Panc1 (cell line): Measurements from ENCODE around the gene CREBRF. TPM values are rescaled to one million over a fixed set of nuclear protein-coding genes. Genes with fewer than 3 reads are reported as not detected.

Experiments used
- ATAC-seq: fragments of 200-7000 bp; cut with Tn5 transposase; 2 replicates; pipeline ENCODE4 v1.9.1; 2020; ENCODE audit warnings: mild to moderate bottlenecking, moderate library complexity
- BruUV-seq: library from RNA; stranded (reverse); fragments of 400-500 nt; replicated peaks from 2 replicates; lab custom pipeline; 2021; lab: Mats Ljungman, UMichigan
- CTCF ChIA-PET: fragments of 300-600 bp; sonication (Branson Sonifier 250); formaldehyde crosslinking; loops from one replicate; lab custom pipeline; 2022; ENCODE audit warnings: antibody characterized with exemption; lab: Charles Lee
- POLR2A ChIA-PET: fragments of 300-600 bp; sonication (Branson Sonifier 250); formaldehyde crosslinking; loops from one replicate; lab custom pipeline; 2022; ENCODE audit warnings: antibody characterized with exemption; lab: Charles Lee
- DNase-seq: peaks from one replicate; pipeline ENCODE4 v3.0.0-alpha.2; 2010; ENCODE audit warnings: low read depth, low spot score
- H3K27ac ChIP-seq: 2 replicates; pipeline ENCODE4 v1.5.1; 2011; ENCODE audit warnings: mild to moderate bottlenecking, low read length, inconsistent platforms
- H3K27me3 ChIP-seq: fragments of 200-500 bp; sonication (Bioruptor generic); 2 replicates; pipeline ENCODE4 v1.6.0; 2014; ENCODE audit warnings: low read length, inconsistent platforms; ENCODE audit not compliant: control insufficient read depth, insufficient read depth
- H3K36me3 ChIP-seq: fragments of 200-500 bp; sonication (Bioruptor generic); 2 replicates; pipeline ENCODE4 v1.5.1; 2014; ENCODE audit warnings: inconsistent platforms, mild to moderate bottlenecking, low read length, moderate library complexity; ENCODE audit not compliant: control insufficient read depth, insufficient read depth
- H3K4me1 ChIP-seq: 2 replicates; pipeline ENCODE4 v1.5.1; 2011; ENCODE audit warnings: inconsistent platforms, mild to moderate bottlenecking, low read length, moderate library complexity; ENCODE audit not compliant: control insufficient read depth, insufficient read depth
- H3K4me3 ChIP-seq, 2 experiments: 2 replicates each; pipeline ENCODE4 v1.5.1; 2011 to 2012; ENCODE audit warnings: low read depth in 2 of 2, low read length in 2 of 2, mild to moderate bottlenecking in 2 of 2, inconsistent platforms in 1 of 2, moderate library complexity in 1 of 2
- H3K9me3 ChIP-seq: fragments of 200-500 bp; sonication (Bioruptor generic); 2 replicates; pipeline ENCODE4 v1.5.1; 2014; ENCODE audit warnings: low read depth, mild to moderate bottlenecking, inconsistent platforms, low read length, moderate library complexity; ENCODE audit not compliant: control insufficient read depth, insufficient read depth
- POLR2AphosphoS5 ChIP-seq: IDR thresholded peaks from 2 replicates; pipeline ENCODE4 v1.6.1; 2012; ENCODE audit warnings: mild to moderate bottlenecking, low read depth, low read length, moderate library complexity
- REST ChIP-seq, 2 experiments: IDR thresholded peaks; 2 replicates each; pipeline ENCODE4 v1.6.1; 2011 to 2012; ENCODE audit warnings: low read depth in 2 of 2, control low read depth in 1 of 2, low read length in 1 of 2, mild to moderate bottlenecking in 1 of 2, moderate library complexity in 1 of 2; ENCODE audit not compliant: insufficient read depth in 1 of 2
- SIN3A ChIP-seq: IDR thresholded peaks from 2 replicates; pipeline ENCODE4 v1.6.1; 2012; ENCODE audit warnings: low read depth, mild to moderate bottlenecking, low read length, moderate library complexity, borderline replicate concordance; ENCODE audit not compliant: insufficient read depth
- TCF7L2 ChIP-seq: IDR thresholded peaks from 2 replicates; pipeline ENCODE4 v1.6.1; 2011; ENCODE audit warnings: mild to moderate bottlenecking, low read depth, low read length, inconsistent platforms
- in situ Hi-C: cut with HindIII; loops from 2 replicates; pipeline ENCODE4 v1.10.0; 2016; ENCODE audit warnings: low sequenced_read_pairs, low pct_unique_long_range_greater_than_20kb
- intact Hi-C: fragments of 100-400 bp; cut with micrococcal nuclease; formaldehyde crosslinking; loops from one replicate; pipeline ENCODE4 v1.10.0; 2022; ENCODE audit not compliant: unreplicated experiment
- total RNA-seq: library from RNA; stranded (reverse); gene quantifications from one replicate; pipeline ENCODE4 v1.2.1, GENCODE V29; 2021; ENCODE audit not compliant: unreplicated experiment
- TF ChIP-seq, protein P1 (sequence below): fragments of 450-650 bp; IDR thresholded peaks from 2 replicates; pipeline ENCODE4 v1.5.1; 2017; ENCODE audit warnings: mild to moderate bottlenecking

The CREBRF gene
- total RNA-seq, 1 experiment from 2014 or later = 9.0 TPM

DNA sequence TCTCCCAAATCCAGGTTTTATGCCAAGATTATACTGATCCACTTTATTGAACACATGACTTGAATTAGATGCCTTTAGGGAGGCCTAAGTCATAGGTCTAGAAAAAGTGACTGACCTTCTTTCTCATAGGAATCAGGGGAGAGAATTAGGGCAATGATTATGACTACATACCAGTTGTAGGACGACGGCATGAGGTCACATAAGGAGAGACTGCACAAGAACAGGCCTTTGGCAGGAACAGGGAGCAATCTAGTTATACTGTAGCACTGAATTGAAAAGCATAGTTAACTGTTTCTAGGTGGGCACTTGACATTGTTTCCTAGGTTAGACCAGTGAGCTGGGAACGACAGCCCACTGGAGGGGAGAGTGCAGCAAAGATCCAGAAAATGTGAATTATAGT lies 22.7 kb downstream of the CREBRF start:
- Histone ChIP-seq H3K27ac (no peak overlapping the region), H3K4me1 (no peaks in the 10 kb centered on the region), H3K4me3 (no peak overlapping the region), H3K9me3 (no peaks in the 10 kb centered on the region), H3K36me3 (no peaks in the 10 kb centered on the region), H3K27me3 (no peaks in the 10 kb centered on the region)
- ChIA-PET CTCF (no interaction called here), POLR2A (interaction anchor here (0.5 kb wide), 1 partner anchor 111 kb away, joined by 3 read pairs; no protein-coding TSS in a partner anchor)
- intact Hi-C loops (no loop called here), in situ Hi-C loops (no loop called here)
- no peak for TF ChIP-seq POLR2AphosphoS5
- no peak for TF ChIP-seq TCF7L2
- TF ChIP-seq, protein P1, sequence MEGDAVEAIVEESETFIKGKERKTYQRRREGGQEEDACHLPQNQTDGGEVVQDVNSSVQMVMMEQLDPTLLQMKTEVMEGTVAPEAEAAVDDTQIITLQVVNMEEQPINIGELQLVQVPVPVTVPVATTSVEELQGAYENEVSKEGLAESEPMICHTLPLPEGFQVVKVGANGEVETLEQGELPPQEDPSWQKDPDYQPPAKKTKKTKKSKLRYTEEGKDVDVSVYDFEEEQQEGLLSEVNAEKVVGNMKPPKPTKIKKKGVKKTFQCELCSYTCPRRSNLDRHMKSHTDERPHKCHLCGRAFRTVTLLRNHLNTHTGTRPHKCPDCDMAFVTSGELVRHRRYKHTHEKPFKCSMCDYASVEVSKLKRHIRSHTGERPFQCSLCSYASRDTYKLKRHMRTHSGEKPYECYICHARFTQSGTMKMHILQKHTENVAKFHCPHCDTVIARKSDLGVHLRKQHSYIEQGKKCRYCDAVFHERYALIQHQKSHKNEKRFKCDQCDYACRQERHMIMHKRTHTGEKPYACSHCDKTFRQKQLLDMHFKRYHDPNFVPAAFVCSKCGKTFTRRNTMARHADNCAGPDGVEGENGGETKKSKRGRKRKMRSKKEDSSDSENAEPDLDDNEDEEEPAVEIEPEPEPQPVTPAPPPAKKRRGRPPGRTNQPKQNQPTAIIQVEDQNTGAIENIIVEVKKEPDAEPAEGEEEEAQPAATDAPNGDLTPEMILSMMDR = no peak
- TF ChIP-seq SIN3A = no peak
- no peak for TF ChIP-seq REST (IDR thresholded peaks at IDR 0.05; ENCODE audit: insufficient read depth in 1 of 2, low read depth in 2 of 2, low read length in 1 of 2)
- DNase-seq (no peak), ATAC-seq (no peak)
- no TSS peak for BruUV-seq

GRCh38 chr5:173089581-173089980 lies 33.4 kb downstream of the CREBRF start:
- CTCF ChIA-PET = no interaction called here
- no peaks in the 10 kb centered on the region for H3K27me3 ChIP-seq
- no peak overlapping the region for H3K27ac ChIP-seq
- DNase-seq (no peak), ATAC-seq (no peak)
- H3K36me3 ChIP-seq = no peaks in the 10 kb centered on the region
- H3K4me3 ChIP-seq = no peak overlapping the region
- no peaks in the 10 kb centered on the region for H3K4me1 ChIP-seq
- TF ChIP-seq SIN3A (no peak), TCF7L2 (no peak), POLR2AphosphoS5 (no peak)
- TF ChIP-seq, protein P1 = no peak
- in situ Hi-C loops (no loop called here), intact Hi-C loops (no loop called here)
- POLR2A ChIA-PET = no interaction called here
- H3K9me3 ChIP-seq = no peaks in the 10 kb centered on the region
- no TSS peak for BruUV-seq
